ENCODE data around the gene OR51B6.
"Not testable (repeated sequence)": the region's sequence is repeated elsewhere in the genome, so short reads cannot be mapped to it uniquely, and the experiment has no call there.

Gene OR51B6

GRCh38 chr11:5310423-5310822, 40.9 kb upstream of the OR51B6 start:
- Histone ChIP-seq H3K4me1 (ENCODE audit: control insufficient read depth in 1 of 2, insufficient read depth in 1 of 2, low read depth in 1 of 2, low read length in 1 of 2) (no peaks in the 10 kb centered on the region), H3K4me3 (ENCODE audit: low read depth in 1 of 2, low read length in 1 of 2) (no peak overlapping the region), H3K27me3 (no peaks in the 10 kb centered on the region), H3K9me3 (no peaks in the 10 kb centered on the region), H3K36me3 (no peaks in the 10 kb centered on the region), H3K27ac (no peak overlapping the region)
- TF ChIP-seq, protein P1, sequence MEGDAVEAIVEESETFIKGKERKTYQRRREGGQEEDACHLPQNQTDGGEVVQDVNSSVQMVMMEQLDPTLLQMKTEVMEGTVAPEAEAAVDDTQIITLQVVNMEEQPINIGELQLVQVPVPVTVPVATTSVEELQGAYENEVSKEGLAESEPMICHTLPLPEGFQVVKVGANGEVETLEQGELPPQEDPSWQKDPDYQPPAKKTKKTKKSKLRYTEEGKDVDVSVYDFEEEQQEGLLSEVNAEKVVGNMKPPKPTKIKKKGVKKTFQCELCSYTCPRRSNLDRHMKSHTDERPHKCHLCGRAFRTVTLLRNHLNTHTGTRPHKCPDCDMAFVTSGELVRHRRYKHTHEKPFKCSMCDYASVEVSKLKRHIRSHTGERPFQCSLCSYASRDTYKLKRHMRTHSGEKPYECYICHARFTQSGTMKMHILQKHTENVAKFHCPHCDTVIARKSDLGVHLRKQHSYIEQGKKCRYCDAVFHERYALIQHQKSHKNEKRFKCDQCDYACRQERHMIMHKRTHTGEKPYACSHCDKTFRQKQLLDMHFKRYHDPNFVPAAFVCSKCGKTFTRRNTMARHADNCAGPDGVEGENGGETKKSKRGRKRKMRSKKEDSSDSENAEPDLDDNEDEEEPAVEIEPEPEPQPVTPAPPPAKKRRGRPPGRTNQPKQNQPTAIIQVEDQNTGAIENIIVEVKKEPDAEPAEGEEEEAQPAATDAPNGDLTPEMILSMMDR (IDR thresholded peaks at IDR 0.05): no peak

GRCh38 chr11:5313326-5314023, 37.8 kb upstream of the OR51B6 start:
- not testable (repeated sequence) for H3K27ac ChIP-seq; H3K4me3 ChIP-seq (ENCODE audit: low read depth in 1 of 2, low read length in 1 of 2); H3K9me3 ChIP-seq; H3K4me1 ChIP-seq (ENCODE audit: control insufficient read depth in 1 of 2, insufficient read depth in 1 of 2, low read depth in 1 of 2, low read length in 1 of 2); H3K27me3 ChIP-seq; H3K36me3 ChIP-seq

DNA sequence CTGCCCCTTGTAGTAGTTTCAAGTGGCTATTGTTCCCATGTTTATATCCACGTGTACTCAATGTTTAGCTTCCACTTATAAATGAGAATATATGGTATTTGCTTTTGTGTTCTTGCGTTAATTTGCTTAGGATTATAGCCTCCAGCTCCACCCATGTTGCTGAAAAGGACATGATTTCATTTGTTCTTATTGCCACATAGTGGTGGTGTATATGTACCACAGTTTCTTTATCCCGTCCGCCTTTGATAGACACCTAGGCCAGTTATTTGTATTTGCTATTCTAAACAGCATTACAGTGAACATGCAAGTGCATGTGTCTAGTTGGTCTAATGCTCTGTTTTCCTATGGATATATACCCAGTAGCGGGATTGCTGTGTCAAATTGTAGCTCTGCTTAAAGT, 34.0 kb upstream of the OR51B6 start:
- Histone ChIP-seq H3K27me3 (no peaks in the 10 kb centered on the region), H3K4me1 (ENCODE audit: control insufficient read depth in 1 of 2, insufficient read depth in 1 of 2, low read depth in 1 of 2, low read length in 1 of 2) (no peaks in the 10 kb centered on the region), H3K36me3 (no peaks in the 10 kb centered on the region), H3K27ac (no peak overlapping the region), H3K4me3 (ENCODE audit: low read depth in 1 of 2, low read length in 1 of 2) (no peak overlapping the region), H3K9me3 (no peaks in the 10 kb centered on the region)
- TF ChIP-seq, protein P1 (IDR thresholded peaks at IDR 0.05): no peak

GRCh38 chr11:5324197-5324596, 27.1 kb upstream of the OR51B6 start, which contains the start of gene OR51B2:
TSS of gene OR51B2 (minus strand) at chr11:5324297. CDS start at chr11:5324297, 0 bp downstream.
- TF ChIP-seq, protein P1 (IDR thresholded peaks at IDR 0.05): no peak
- no peaks in the 10 kb centered on the region for H3K4me1 ChIP-seq (ENCODE audit: control insufficient read depth in 1 of 2, insufficient read depth in 1 of 2, low read depth in 1 of 2, low read length in 1 of 2)

GRCh38 chr11:5335170-5335569, 16.1 kb upstream of the OR51B6 start:
- Histone ChIP-seq H3K4me1 (ENCODE audit: control insufficient read depth in 1 of 2, insufficient read depth in 1 of 2, low read depth in 1 of 2, low read length in 1 of 2) (no peaks in the 10 kb centered on the region), H3K27me3 (no peaks in the 10 kb centered on the region), H3K36me3 (no peaks in the 10 kb centered on the region), H3K4me3 (ENCODE audit: low read depth in 1 of 2, low read length in 1 of 2) (no peak overlapping the region), H3K9me3 (no peaks in the 10 kb centered on the region), H3K27ac (no peak overlapping the region)
- TF ChIP-seq, protein P1 (IDR thresholded peaks at IDR 0.05): no peak

More at GRCh38 chr11:5324197-5324596, 27.1 kb upstream of the OR51B6 start, which contains the start of gene OR51B2:
- Histone ChIP-seq H3K27ac (no peak within 1 kb of the TSS), H3K9me3 (no peaks in the 10 kb centered on the region), H3K27me3 (no peaks in the 10 kb centered on the region), H3K36me3 (no peaks in the 10 kb centered on the region), H3K4me3 (ENCODE audit: low read depth in 1 of 2, low read length in 1 of 2) (no peak within 1 kb of the TSS)

- H3K4me1 ChIP-seq (ENCODE audit: control insufficient read depth in 1 of 2, insufficient read depth in 1 of 2, low read depth in 1 of 2, low read length in 1 of 2): no peaks in the 10 kb centered on the region
- no peaks in the 10 kb centered on the region for H3K9me3 ChIP-seq
- H3K27me3 ChIP-seq: no peaks in the 10 kb centered on the region
- no peaks in the 10 kb centered on the region for H3K36me3 ChIP-seq
- no peak overlapping the region for H3K27ac ChIP-seq
- TF ChIP-seq, protein P1 (IDR thresholded peaks at IDR 0.05): no peak
- no peak overlapping the region for H3K4me3 ChIP-seq (ENCODE audit: low read depth in 1 of 2, low read length in 1 of 2)
Measured at GRCh38 chr11:5336331-5336730, 15.0 kb upstream of the OR51B6 start.

DNA sequence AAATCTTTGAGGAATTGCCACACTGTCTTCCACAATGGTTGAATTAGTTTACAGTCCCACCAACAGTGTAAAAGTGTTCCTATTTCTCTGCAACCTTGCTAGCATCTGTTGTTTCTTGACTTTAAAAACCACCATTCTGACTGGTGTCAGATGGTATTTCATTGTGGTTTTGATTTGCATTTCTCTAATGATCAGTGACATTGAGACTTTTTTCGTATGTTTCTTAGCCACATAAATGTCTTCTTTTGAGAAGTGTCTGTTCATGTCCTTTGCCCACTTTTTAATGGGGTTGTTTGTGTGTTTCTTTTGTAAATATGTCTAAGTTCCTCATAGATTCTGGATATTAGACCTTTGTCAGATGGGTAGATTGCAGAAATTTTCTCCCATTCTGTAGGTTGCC, 14.1 kb upstream of the OR51B6 start:
- not testable (repeated sequence) for H3K36me3 ChIP-seq, H3K27ac ChIP-seq, H3K9me3 ChIP-seq

More for the DNA sequence above, 14.1 kb upstream of the OR51B6 start:
- H3K4me1 ChIP-seq (ENCODE audit: control insufficient read depth in 1 of 2, insufficient read depth in 1 of 2, low read depth in 1 of 2, low read length in 1 of 2); H3K27me3 ChIP-seq; H3K4me3 ChIP-seq (ENCODE audit: low read depth in 1 of 2, low read length in 1 of 2): not testable (repeated sequence)

Data from neutrophil (primary cell).